ENCODE measurements around the gene ATXN2. TPM values are rescaled to one million over a fixed set of nuclear protein-coding genes. Genes with fewer than 3 reads are reported as not detected.
A peak's percentile ranks its signal among the peaks of the same experiment; 100 is the strongest.

The ATXN2 gene
- total RNA-seq, 1 donor, result 45.7 TPM

GRCh38 chr12:111412007-111412829, 186.9 kb downstream of the ATXN2 start:
- TF ChIP-seq CTCF (IDR thresholded peaks at IDR 0.05; ENCODE audit: insufficient read depth, low read length), result no peak
- DNase-seq (ENCODE audit: low read depth), result no peak
- H3K4me3 ChIP-seq (ENCODE audit: low read depth, low read length), result no peak overlapping the region

GRCh38 chr12:111411185-111411764, 187.8 kb downstream of the ATXN2 start:
- TF ChIP-seq CTCF (IDR thresholded peaks at IDR 0.05; ENCODE audit: insufficient read depth, low read length), result no peak
- DNase-seq (ENCODE audit: low read depth), result no peak
- no peak overlapping the region for H3K4me3 ChIP-seq (ENCODE audit: low read depth, low read length)

GRCh38 chr12:111410431-111411184, 188.5 kb downstream of the ATXN2 start:
- no peak for TF ChIP-seq CTCF (IDR thresholded peaks at IDR 0.05; ENCODE audit: insufficient read depth, low read length)
- H3K4me3 ChIP-seq (ENCODE audit: low read depth, low read length), result no peak overlapping the region
- no peak for DNase-seq (ENCODE audit: low read depth)

GRCh38 chr12:111409780-111410430, 189.2 kb downstream of the ATXN2 start:
- peak; percentile 61 for DNase-seq (ENCODE audit: low read depth)

GRCh38 chr12:111409403-111409779, 189.7 kb downstream of the ATXN2 start:
- no peak for TF ChIP-seq CTCF (IDR thresholded peaks at IDR 0.05; ENCODE audit: insufficient read depth, low read length)
- peak; percentile 34 for DNase-seq (ENCODE audit: low read depth)
- peak overlapping the region; percentile 17 for H3K4me3 ChIP-seq (ENCODE audit: low read depth, low read length)

More at GRCh38 chr12:111409780-111410430, 189.2 kb downstream of the ATXN2 start:
- H3K4me3 ChIP-seq (ENCODE audit: low read depth, low read length), result peak overlapping the region; percentile 17
- TF ChIP-seq CTCF (IDR thresholded peaks at IDR 0.05; ENCODE audit: insufficient read depth, low read length), result no peak

- TF ChIP-seq CTCF (IDR thresholded peaks at IDR 0.05; ENCODE audit: insufficient read depth, low read length), result no peak
- DNase-seq (ENCODE audit: low read depth), result no peak
- H3K4me3 ChIP-seq (ENCODE audit: low read depth, low read length), result peak overlapping the region; percentile 14
Observed at GRCh38 chr12:111408686-111409402, 190.3 kb downstream of the ATXN2 start.

Data from fibroblast of the aortic adventitia (primary cell).